ENCODE data around the gene SLC12A6.
"Not testable (repeated sequence)": the region's sequence is repeated elsewhere in the genome, so short reads cannot be mapped to it uniquely, and the experiment has no call there.

SLC12A6 gene

GRCh38 chr15:34337557-34338306, at the start of gene SLC12A6:
Gene SLC12A6, minus strand, starts transcription at chr15:34337781. Its CDS starts 1,101 bp downstream, at chr15:34336680.
- H3K4me1 Mint-ChIP-seq (ENCODE audit: low read depth), result peaks cover 56% of the 10 kb centered on the region
- H3K9me3 Mint-ChIP-seq, result no peaks in the 10 kb centered on the region
- DNase-seq (ENCODE audit: low spot score), result peak; percentile 91
- H3K27ac Mint-ChIP-seq, result peak within 1 kb of the TSS; percentile 94
- peaks cover 36% of the 10 kb centered on the region for H3K36me3 Mint-ChIP-seq (ENCODE audit: low read depth)
- peak within 1 kb of the TSS; percentile 99 for H3K4me3 Mint-ChIP-seq
- H3K27me3 Mint-ChIP-seq (ENCODE audit: low read depth), result no peaks in the 10 kb centered on the region

DNA sequence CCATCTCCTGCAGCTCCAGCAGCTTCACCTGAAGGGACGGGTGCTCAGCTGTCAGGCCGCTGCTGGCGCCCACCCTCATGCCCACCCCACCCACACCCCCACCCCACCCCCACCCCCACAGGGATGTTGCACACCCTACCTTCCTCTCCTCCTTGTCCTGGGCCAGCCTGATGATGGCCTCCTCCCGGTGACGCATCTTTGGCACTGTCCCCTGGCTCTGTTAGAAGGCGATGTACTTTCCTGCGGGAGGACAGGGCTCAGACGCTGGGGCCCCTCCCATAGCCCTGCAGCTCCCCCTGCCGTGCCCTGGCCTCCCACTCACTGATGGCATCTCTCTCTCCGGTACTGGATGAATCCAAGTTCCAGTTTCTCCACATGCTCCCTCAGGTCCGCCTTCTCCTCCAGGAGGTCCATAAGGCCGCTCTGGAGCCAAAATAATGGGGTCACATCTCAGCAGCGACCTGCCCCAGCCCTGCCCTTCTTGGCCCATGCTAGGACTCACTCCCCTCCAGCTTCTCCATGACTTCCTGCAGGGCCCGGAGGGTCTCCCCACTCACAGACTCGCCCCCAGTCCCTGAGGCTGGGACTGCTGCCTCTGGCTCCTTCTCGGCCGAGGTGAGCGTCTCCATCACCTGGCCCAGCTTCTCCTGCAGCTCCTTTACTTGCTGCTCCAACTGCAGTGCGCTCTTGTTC, 44.4 kb upstream of the SLC12A6 start:
- H3K4me1 Mint-ChIP-seq (ENCODE audit: low read depth); H3K9me3 Mint-ChIP-seq; H3K36me3 Mint-ChIP-seq (ENCODE audit: low read depth); H3K27ac Mint-ChIP-seq; DNase-seq (ENCODE audit: low spot score); H3K27me3 Mint-ChIP-seq (ENCODE audit: low read depth); H3K4me3 Mint-ChIP-seq: not testable (repeated sequence)

DNA sequence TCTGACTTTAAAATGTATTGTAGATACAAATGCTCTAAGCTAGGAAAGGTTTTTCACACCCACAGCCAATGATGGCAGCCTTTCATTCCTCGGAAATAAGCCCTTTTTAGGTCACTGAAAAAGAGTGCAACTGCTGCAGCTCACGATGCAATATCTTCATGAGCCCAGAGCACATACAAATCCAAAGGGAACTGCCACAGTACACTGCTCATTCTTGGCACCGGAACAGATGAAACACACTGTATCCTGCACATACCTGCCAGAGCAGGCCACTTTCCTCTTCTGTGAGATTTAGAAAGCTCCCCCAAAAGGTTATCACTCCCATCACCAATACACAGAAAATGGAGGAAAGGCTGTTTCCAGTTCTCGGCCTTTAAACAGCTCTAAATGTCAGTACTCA, 42.9 kb upstream of the SLC12A6 start:
- H3K9me3 Mint-ChIP-seq, H3K27ac Mint-ChIP-seq: not testable (repeated sequence)

DNA sequence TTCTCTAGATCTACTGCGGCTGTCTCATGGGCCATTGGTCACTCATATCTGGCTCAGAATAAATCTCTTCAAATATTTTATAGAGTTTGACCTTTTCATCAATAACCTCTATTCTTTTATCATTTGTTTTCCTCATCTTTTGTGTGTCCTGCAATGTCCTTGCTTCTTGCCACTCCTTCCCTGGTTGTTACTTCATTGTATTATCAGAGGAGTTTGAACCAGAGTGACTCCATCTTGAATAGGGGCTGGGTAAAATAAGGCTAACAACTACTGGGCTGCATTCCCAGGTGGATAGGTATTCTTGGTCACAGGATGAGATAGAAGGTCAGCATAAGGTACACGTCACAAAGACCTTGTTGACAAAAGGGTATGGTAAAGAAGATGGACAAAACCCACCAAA, 39.3 kb upstream of the SLC12A6 start:
- H3K36me3 Mint-ChIP-seq (ENCODE audit: low read depth), result peaks cover 5% of the 10 kb centered on the region
- H3K4me3 Mint-ChIP-seq, result no peak overlapping the region
- H3K4me1 Mint-ChIP-seq (ENCODE audit: low read depth), result no peaks in the 10 kb centered on the region
- no peaks in the 10 kb centered on the region for H3K27me3 Mint-ChIP-seq (ENCODE audit: low read depth)
- H3K9me3 Mint-ChIP-seq, result peaks cover under 1% of the 10 kb centered on the region
- no peak for DNase-seq (ENCODE audit: low spot score)
- H3K27ac Mint-ChIP-seq, result no peak overlapping the region

More for the DNA sequence above, 42.9 kb upstream of the SLC12A6 start:
- not testable (repeated sequence) for H3K27me3 Mint-ChIP-seq (ENCODE audit: low read depth); DNase-seq (ENCODE audit: low spot score); H3K4me3 Mint-ChIP-seq; H3K36me3 Mint-ChIP-seq (ENCODE audit: low read depth); H3K4me1 Mint-ChIP-seq (ENCODE audit: low read depth)

GRCh38 chr15:34375541-34375940, 38.0 kb upstream of the SLC12A6 start:
- not testable (repeated sequence) for H3K27ac Mint-ChIP-seq; H3K9me3 Mint-ChIP-seq; H3K4me1 Mint-ChIP-seq (ENCODE audit: low read depth); DNase-seq (ENCODE audit: low spot score); H3K27me3 Mint-ChIP-seq (ENCODE audit: low read depth); H3K4me3 Mint-ChIP-seq
- peaks cover 10% of the 10 kb centered on the region for H3K36me3 Mint-ChIP-seq (ENCODE audit: low read depth)

GRCh38 chr15:34374816-34375215, 37.2 kb upstream of the SLC12A6 start:
- Mint-ChIP-seq H3K4me3 (no peak overlapping the region), H3K4me1 (ENCODE audit: low read depth) (peaks cover 3% of the 10 kb centered on the region), H3K27ac (no peak overlapping the region), H3K9me3 (peaks cover 6% of the 10 kb centered on the region), H3K36me3 (ENCODE audit: low read depth) (peaks cover 10% of the 10 kb centered on the region), H3K27me3 (ENCODE audit: low read depth) (no peaks in the 10 kb centered on the region)
- no peak for DNase-seq (ENCODE audit: low spot score)

- Mint-ChIP-seq H3K9me3 (peaks cover 6% of the 10 kb centered on the region), H3K27ac (no peak overlapping the region), H3K36me3 (ENCODE audit: low read depth) (peaks cover 6% of the 10 kb centered on the region), H3K27me3 (ENCODE audit: low read depth) (no peaks in the 10 kb centered on the region), H3K4me1 (ENCODE audit: low read depth) (peaks cover 5% of the 10 kb centered on the region), H3K4me3 (no peak overlapping the region)
- DNase-seq (ENCODE audit: low spot score), result no peak
Observed at GRCh38 chr15:34373951-34374350, 36.4 kb upstream of the SLC12A6 start.

DNA sequence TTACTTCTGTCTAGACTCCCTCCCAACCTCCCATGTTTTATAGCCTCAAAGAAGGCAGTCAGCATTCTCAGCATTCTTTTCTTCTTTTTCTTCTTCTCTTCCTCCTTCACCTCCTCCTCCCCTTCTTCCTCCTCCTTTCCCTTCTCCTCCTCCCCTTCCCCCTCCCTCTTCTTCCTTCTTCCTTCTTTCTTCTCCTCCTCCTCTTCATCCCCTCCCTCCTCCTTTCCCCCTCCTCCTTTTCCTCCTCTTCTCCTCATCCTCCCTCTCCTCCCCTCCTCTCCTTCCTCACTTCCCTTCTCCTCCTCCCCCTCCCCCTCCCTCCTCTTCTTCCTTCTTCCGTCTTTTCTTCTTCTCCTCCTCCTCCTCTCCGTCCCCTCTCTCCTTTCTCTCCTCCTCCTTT, 33.1 kb upstream of the SLC12A6 start:
- H3K27ac Mint-ChIP-seq, result no peak overlapping the region
- peaks cover 6% of the 10 kb centered on the region for H3K9me3 Mint-ChIP-seq
- H3K36me3 Mint-ChIP-seq (ENCODE audit: low read depth), result peaks cover 8% of the 10 kb centered on the region
- DNase-seq (ENCODE audit: low spot score), result no peak
- H3K27me3 Mint-ChIP-seq (ENCODE audit: low read depth), result no peaks in the 10 kb centered on the region
- H3K4me3 Mint-ChIP-seq, result no peak overlapping the region
- H3K4me1 Mint-ChIP-seq (ENCODE audit: low read depth), result peaks cover 10% of the 10 kb centered on the region

- H3K27ac Mint-ChIP-seq, result no peak overlapping the region
- peaks cover 8% of the 10 kb centered on the region for H3K36me3 Mint-ChIP-seq (ENCODE audit: low read depth)
- H3K27me3 Mint-ChIP-seq (ENCODE audit: low read depth), result no peaks in the 10 kb centered on the region
- H3K9me3 Mint-ChIP-seq, result peaks cover 6% of the 10 kb centered on the region
- H3K4me3 Mint-ChIP-seq, result peak overlapping the region; percentile 15
- H3K4me1 Mint-ChIP-seq (ENCODE audit: low read depth), result peaks cover 15% of the 10 kb centered on the region
- no peak for DNase-seq (ENCODE audit: low spot score)
Observed at GRCh38 chr15:34370129-34370528, 32.5 kb upstream of the SLC12A6 start.

- DNase-seq (ENCODE audit: low spot score), result peak; percentile 89
- Mint-ChIP-seq H3K27ac (peak within 1 kb of the TSS; percentile 98), H3K27me3 (ENCODE audit: low read depth) (no peaks in the 10 kb centered on the region), H3K4me1 (ENCODE audit: low read depth) (peaks cover 22% of the 10 kb centered on the region), H3K4me3 (peak within 1 kb of the TSS; percentile 97), H3K36me3 (ENCODE audit: low read depth) (peaks cover 26% of the 10 kb centered on the region), H3K9me3 (peaks cover 6% of the 10 kb centered on the region)
Observed at GRCh38 chr15:34367101-34368081, 29.8 kb upstream of the SLC12A6 start, which contains the start of gene LPCAT4. Gene LPCAT4, minus strand, starts transcription at chr15:34367196. Its CDS starts 96 bp downstream, at chr15:34367100.

DNA sequence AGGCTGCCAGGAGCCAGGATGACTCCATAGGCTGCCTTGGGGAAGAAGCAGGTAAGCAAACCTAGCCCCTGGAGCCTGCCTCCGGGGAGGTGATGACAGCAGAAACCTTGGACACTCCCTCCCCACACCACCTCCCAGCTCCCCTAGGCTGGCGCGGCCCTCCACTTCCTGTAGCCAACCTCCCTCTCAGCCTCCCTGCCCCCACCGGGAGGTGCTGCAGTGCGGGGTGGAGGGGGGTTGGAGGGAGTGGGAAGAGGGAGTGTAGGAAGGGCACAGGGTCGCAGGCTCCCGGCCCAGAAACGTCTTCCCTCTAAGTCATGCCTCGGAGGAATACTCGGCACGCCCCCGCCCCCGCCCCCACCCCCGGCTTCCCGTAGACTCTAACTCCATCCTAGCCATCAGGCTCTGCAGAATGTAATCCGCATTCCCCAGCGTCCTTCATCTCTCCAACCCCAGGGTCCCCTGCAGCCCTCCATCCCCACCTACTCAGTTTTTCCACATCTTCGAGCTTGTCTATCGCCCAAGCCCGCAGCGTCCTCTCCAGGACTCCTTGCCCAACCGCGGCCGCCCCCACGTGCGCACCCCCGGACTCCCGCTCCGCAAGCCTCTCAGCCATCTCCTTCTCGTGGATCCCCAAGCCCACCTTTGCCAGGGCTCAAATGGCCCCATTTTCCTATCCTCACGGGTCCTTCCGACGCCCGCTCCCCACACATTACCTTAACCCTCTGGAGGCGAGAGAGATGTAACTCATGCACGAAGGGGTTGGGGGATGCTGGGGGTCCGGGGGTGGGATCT, 28.9 kb upstream of the SLC12A6 start:
- Mint-ChIP-seq H3K27ac (peak overlapping the region; percentile 87), H3K9me3 (peaks cover 1% of the 10 kb centered on the region), H3K4me1 (ENCODE audit: low read depth) (peaks cover 23% of the 10 kb centered on the region), H3K36me3 (ENCODE audit: low read depth) (peaks cover 29% of the 10 kb centered on the region), H3K4me3 (peak overlapping the region; percentile 97), H3K27me3 (ENCODE audit: low read depth) (no peaks in the 10 kb centered on the region)
- DNase-seq (ENCODE audit: low spot score), result peak; percentile 44

DNA sequence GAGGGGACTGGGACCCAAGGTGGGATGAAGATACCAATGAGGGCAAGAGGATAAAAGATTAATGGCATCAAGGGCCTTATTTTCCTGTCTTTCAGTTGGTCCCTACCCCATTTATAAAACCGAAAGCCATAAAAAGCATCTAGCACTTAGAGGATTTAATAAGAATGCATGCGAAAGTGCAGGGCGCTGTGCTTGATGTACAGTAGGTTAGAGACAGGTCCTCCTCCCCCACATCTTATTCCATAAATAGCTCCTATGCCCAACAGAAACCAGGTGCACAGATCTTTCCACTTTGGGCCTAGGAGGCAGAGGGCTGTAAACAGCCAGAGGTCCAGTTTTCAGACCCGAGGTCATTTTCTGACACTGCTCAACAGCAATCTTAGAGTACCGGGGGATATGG, 28.3 kb upstream of the SLC12A6 start:
- DNase-seq (ENCODE audit: low spot score), result no peak
- Mint-ChIP-seq H3K4me1 (ENCODE audit: low read depth) (peaks cover 23% of the 10 kb centered on the region), H3K9me3 (no peaks in the 10 kb centered on the region), H3K27me3 (ENCODE audit: low read depth) (no peaks in the 10 kb centered on the region), H3K4me3 (peak overlapping the region; percentile 97), H3K36me3 (ENCODE audit: low read depth) (peaks cover 33% of the 10 kb centered on the region), H3K27ac (peak overlapping the region; percentile 69)
